ENCODE measurements around the gene CPD.

The CPD gene

DNA sequence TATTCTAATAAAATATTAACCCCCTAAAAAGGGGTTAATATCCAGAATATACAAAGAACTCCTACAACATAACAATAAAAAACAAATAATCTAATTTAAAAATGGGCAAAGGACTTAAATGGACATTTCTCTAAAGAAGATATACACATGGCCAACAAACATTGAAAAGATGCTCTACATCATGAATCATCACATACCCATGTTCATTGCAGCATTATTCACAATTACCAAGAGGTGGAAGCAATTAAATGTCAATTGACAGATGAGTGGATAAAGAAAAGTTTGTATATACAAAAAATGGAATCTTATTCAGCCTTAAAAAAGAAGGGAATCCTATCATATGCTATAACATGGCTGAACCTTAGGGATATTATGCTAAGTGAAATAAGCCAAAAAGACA, 36.8 kb downstream of the CPD start:
- TF ChIP-seq GATA2 (IDR thresholded peaks at IDR 0.05; ENCODE audit: low read depth, low read length) = no peak
- TF ChIP-seq GATA3 (IDR thresholded peaks at IDR 0.05; ENCODE audit: low read depth, low read length) = no peak

DNA sequence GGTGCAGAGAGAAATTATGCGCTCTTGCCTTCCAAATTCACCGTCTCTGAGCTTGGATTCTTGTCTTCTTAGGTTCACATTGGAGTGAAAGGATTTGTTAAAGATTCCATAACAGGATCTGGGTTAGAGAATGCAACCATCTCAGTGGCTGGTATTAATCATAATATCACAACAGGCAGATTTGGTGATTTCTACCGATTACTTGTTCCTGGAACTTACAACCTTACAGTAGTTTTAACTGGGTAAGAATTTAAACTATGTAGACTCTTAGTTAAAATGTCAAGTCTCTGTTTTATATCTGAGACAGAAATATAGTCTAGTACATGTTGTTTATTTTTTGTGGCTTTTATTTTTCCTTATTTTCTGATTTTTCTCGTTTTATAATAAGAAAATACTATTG, 42.9 kb downstream of the CPD start:
- TF ChIP-seq GATA2 (IDR thresholded peaks at IDR 0.05; ENCODE audit: low read depth, low read length) (no peak), GATA3 (IDR thresholded peaks at IDR 0.05; ENCODE audit: low read depth, low read length) (no peak)

DNA sequence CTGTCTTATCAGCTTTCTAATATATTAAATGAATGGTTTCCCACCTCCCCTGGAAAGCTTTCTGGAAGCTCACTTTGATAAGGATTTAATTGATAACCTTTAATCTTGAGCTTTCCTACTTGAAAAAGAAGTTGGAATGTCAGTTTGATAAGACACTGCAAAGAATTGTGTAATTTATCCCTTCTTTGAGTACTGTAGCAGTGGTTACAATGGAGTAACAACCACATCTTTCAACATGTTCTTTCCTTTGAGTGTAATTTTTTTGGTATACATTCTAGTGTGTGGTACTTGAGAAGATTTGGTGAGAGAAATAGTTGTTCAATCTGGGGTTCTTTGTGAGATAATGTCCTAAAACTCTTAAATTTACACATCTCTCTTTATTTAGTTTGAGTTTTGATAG, 43.4 kb downstream of the CPD start:
- TF ChIP-seq GATA2 (IDR thresholded peaks at IDR 0.05; ENCODE audit: low read depth, low read length) (no peak), GATA3 (IDR thresholded peaks at IDR 0.05; ENCODE audit: low read depth, low read length) (no peak)

DNA sequence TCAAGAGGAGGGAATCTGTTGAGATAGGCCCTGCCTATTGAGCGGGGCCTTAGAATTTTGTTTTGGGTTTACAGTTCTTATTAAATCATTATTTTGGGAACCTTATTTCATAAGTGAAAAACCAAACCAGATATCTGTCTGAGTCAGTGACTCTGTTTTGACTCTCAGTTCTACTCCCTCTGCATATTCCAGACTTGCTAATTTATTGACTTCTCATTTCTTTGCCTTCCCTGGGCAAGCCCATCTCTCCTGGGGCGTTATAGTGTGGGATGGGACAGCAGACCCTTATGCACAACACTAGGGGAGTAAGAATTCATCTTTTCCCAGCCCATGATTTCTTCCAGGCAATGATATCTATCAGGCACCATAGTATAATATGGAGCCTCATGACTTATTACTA, 45.7 kb downstream of the CPD start:
- no peak for TF ChIP-seq GATA3 (IDR thresholded peaks at IDR 0.05; ENCODE audit: low read depth, low read length)
- TF ChIP-seq GATA2 (IDR thresholded peaks at IDR 0.05; ENCODE audit: low read depth, low read length) = no peak

DNA sequence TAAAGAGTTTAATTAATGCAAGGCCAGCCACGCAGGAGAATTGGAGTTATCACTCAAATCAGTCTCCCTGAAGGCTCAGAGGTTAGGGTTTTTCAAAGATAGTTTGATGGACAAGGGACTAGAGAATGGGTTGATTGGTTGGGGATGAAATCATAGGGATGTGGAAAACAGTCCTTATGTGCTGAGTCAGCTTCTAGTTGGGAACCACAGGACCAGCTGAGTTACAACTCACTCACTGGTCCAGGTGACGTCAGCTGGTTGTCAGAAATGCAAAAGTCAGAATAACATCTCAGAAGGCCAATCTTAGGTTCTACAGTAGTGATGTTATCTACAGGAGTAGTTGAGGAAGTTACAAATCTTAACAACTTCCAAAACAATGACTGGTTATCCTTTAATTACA, 47.6 kb downstream of the CPD start:
- no peak for TF ChIP-seq GATA2 (IDR thresholded peaks at IDR 0.05; ENCODE audit: low read depth, low read length)
- TF ChIP-seq GATA3 (IDR thresholded peaks at IDR 0.05; ENCODE audit: low read depth, low read length) = no peak

DNA sequence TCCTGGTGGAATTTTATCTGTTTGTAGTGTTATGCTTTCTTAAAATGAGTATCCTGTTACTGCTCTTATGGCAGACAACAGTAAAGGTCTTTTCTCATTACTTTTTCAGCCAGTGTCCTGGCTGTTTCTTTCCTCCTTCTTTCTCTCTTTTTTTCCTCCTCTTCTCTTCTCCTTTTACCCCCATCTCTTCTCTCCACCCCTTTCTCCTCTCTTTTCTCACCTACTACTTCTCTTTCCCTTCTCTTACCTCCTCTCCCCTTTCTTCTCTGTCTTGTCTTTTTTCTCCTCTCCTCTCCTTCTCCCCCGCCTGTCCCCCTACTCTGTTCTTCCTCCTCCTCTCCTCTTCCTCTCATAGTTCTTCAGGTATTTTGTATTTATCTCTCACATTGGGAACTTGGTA, 48.9 kb downstream of the CPD start:
- TF ChIP-seq GATA2 (IDR thresholded peaks at IDR 0.05; ENCODE audit: low read depth, low read length) (no peak), GATA3 (IDR thresholded peaks at IDR 0.05; ENCODE audit: low read depth, low read length) (no peak)

DNA sequence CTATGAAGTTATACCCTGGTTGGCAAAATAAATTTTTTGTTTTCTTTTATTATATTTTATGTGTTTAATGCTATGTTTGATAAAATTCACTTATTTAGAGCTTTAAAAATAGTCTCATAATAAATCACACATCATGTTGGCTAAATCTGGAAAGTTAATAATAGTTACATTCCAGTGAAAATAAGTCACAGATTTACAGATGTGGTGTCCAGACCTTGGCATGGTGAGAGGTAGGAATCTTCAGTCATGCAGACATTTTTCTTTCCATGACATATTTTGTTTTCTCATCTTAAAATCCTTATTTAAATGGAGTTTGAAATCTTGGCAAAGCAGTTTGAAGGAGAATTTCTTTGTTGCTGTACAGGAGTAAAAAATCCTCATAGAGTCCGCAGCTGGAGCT, 50.4 kb downstream of the CPD start:
- TF ChIP-seq GATA2 (IDR thresholded peaks at IDR 0.05; ENCODE audit: low read depth, low read length) (no peak), GATA3 (IDR thresholded peaks at IDR 0.05; ENCODE audit: low read depth, low read length) (no peak)

DNA sequence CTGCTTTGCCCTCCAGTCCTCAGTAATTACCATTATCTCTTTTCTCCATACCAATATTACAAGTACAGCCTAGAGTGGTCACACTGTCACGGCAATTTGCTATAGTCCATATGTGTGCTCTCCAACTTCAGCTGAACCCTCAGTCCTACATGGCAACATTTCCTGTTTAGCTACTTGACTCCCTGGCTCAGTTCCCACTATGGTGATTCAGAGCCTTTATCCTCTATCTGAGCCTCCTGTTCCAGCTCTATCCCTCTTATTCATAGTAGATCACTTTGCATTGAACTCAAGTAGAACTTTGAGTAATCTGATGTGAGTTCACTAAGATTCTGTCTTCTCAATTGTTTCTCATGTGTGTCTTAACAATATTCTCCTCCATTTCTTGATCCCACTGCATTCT, 54.8 kb downstream of the CPD start:
- TF ChIP-seq GATA2 (IDR thresholded peaks at IDR 0.05; ENCODE audit: low read depth, low read length) = no peak

DNA sequence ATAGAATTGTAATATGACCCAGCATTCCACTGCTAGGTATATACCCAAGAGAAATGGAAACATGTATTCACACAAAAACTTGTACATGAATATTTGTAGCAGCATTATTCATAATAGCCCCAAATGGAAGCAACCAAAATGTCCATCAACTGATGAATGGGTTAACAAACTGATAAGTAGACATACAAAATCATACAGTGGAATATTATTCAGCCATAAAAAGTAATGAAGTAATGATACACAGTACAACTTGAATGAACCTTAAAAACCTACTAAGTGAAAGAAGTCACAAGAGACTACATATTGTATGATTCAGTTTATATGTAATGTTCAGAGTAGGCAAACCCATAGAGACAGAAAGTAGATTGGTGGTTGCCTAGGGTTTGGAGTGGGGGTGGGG, 58.0 kb downstream of the CPD start:
- TF ChIP-seq GATA2 (IDR thresholded peaks at IDR 0.05; ENCODE audit: low read depth, low read length) = no peak
- TF ChIP-seq GATA3 (IDR thresholded peaks at IDR 0.05; ENCODE audit: low read depth, low read length) = no peak

DNA sequence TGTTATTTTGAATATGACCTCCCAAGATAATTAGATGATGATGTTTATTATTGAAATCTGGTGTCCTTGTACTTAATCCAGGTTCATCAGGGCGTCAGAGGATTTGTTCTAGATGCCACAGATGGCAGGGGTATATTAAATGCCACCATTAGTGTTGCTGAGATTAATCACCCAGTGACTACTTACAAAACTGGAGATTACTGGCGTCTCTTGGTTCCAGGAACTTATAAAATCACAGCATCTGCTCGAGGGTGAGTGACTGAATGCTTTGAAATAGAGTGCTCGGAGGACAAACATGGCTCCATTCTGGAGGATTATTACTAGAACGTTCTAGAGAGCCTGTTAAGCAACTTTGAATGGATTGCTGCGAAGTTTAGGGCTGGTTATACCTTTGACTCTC, 65.0 kb downstream of the CPD start:
- TF ChIP-seq GATA3 (IDR thresholded peaks at IDR 0.05; ENCODE audit: low read depth, low read length) = no peak
- no peak for TF ChIP-seq GATA2 (IDR thresholded peaks at IDR 0.05; ENCODE audit: low read depth, low read length)

DNA sequence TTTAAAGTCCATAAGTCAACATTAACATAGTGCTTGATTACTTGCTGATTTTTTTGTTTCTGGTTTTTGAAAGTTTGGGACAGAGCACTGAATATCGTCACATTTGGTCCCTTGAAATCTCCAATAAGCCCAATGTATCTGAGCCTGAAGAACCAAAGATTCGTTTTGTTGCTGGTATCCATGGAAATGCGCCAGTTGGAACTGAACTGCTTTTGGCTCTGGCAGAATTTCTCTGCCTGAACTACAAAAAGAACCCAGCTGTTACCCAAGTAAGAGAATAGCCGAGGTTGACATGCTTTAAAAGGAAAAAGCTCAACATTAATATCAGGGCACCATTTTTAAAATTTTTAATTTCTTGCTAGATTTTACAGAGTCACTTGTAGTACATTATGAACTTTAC, 70.8 kb downstream of the CPD start:
- TF ChIP-seq GATA3 (IDR thresholded peaks at IDR 0.05; ENCODE audit: low read depth, low read length) (no peak), GATA2 (IDR thresholded peaks at IDR 0.05; ENCODE audit: low read depth, low read length) (no peak)

DNA sequence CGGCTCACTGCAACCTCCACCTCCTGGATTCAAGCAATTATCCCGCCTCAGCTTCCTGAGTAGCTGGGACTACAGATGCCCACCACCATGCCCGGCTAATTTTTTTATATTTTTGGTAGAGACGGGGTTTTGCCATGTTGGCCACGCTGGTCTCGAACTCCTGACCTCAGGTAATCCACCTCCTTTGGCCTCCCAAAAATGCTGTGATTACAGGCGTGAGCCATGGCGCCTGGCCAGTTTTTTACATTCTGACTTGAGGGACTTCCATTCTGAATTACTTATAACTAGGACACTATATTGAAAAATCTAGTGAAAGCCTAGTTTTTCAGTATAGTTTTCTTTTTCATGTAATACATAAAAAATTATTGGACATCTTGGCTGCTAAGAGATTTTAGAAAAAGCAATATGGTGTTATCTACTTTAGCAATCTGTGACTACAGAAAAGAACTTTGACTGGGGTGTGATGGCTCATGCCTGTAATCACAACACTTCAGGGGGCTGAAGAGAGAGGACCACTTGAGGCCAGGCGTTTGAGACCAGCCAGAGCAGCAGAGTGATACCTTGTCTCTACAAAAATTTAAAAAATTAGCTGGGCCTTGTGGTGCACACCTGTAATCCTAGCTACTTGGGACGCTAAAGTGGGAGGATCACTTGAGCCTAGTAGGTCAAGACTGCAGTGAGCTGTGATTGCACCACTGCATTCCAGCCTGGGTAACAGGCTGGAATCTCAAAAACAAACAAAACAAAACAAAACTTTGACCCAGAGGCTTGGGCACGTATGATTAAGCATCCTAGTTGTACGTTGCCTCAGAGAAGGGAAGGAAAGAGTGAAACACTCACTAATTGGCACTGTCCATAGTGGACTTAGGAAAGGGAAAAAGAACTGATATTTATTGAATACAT, 71.6 kb downstream of the CPD start:
- TF ChIP-seq GATA3 (IDR thresholded peaks at IDR 0.05; ENCODE audit: low read depth, low read length) = no peak
- TF ChIP-seq GATA2 (IDR thresholded peaks at IDR 0.05; ENCODE audit: low read depth, low read length) = no peak

DNA sequence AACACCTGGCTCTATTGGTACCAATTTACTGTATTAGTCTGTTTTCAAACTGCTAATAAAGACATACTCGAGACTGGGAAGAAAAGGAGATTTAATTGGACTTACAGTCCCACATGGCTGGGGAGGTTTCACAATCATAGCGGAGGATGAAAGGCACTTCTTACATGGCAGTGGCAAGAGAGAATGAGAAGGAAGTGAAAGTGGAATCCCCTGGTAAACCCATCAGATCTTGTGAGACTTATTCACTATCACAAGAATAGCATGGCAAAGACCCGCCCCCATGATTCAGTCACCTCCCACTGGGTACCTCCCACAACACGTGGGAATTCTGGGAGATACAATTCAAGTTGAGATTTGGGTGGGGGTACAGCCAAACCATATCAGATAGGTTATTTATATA, 75.9 kb downstream of the CPD start:
- TF ChIP-seq GATA2 (IDR thresholded peaks at IDR 0.05; ENCODE audit: low read depth, low read length) (no peak), GATA3 (IDR thresholded peaks at IDR 0.05; ENCODE audit: low read depth, low read length) (no peak)

DNA sequence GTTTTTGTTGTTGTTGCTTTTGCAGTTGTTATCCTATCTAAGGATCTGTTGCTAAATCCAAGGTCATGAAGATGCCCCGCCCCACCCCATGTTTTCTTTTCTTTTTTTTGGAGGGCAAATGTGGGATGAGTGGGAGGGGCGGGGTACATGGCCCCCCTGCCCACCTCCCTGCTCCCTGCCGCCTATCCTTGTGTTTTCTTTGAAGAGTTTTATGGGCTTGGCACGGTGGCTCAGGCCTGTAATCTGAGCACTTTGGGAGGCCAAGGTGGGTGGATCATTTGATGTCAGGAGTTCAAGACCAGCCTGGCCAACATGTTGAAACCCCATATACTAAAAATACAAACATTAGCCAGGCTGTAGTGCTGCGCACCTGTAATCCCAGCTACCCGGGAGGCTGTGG, 79.6 kb downstream of the CPD start:
- no peak for TF ChIP-seq GATA2 (IDR thresholded peaks at IDR 0.05; ENCODE audit: low read depth, low read length)
- TF ChIP-seq GATA3 (IDR thresholded peaks at IDR 0.05; ENCODE audit: low read depth, low read length) = no peak

DNA sequence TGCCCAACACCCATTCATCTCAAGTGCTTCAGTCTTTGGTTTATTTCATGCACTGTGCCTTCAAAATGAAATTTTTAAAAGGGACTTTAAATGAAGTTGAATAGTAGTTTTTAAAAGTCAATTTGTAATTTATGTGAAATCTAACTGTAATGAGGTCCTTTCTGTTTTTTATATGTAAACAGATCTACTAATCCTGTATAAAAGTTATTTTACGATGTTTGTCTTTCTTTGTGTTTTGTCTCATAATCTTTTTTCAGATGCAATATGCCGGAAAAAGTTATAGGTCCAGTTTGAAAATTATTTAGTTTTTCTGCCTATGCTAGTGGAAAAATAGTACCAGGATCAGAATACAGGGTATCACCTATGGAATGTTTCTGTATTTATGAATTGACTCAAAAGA, 89.7 kb downstream of the CPD start:
- TF ChIP-seq GATA2 (IDR thresholded peaks at IDR 0.05; ENCODE audit: low read depth, low read length) (no peak), GATA3 (IDR thresholded peaks at IDR 0.05; ENCODE audit: low read depth, low read length) (no peak)
